Psoas muscle (tissue), 8 donors: ENCODE data around the gene NAIF1. TPM values are rescaled to one million over a fixed set of nuclear protein-coding genes. Genes with fewer than 3 reads are reported as not detected.
"Not testable (repeated sequence)": the region's sequence is repeated elsewhere in the genome, so short reads cannot be mapped to it uniquely, and the experiment has no call there.

Experiments used
- ATAC-seq, 4 donors: fragments of 200-7000 bp; cut with Tn5 transposase; one replicate each; pipeline ENCODE4 v1.9.1; 2020; ENCODE audit warnings: moderate library complexity in 3 of 4, mild to moderate bottlenecking in 2 of 4
- DNase-seq, 2 donors: peaks; one replicate each; pipeline ENCODE4 v3.0.0-alpha.2; 2020
- H3K27ac ChIP-seq: fragments of 200-600 bp; one replicate; pipeline ENCODE4 v1.8.0; 2022
- H3K27me3 ChIP-seq, 3 donors: fragments of 200-600 bp in 1 of 3; one replicate each; pipeline versions ENCODE4 v1.6.1 to v1.8.0; 2013 to 2022; ENCODE audit warnings: low read length in 2 of 3, mild to moderate bottlenecking in 2 of 3, moderate library complexity in 1 of 3; ENCODE audit not compliant: insufficient read depth in 3 of 3
- H3K36me3 ChIP-seq, 2 donors: fragments of 200-600 bp in 1 of 2; one replicate each; pipeline versions ENCODE4 v1.6.1 to v1.8.0; 2013 to 2022; ENCODE audit warnings: low read depth in 1 of 2, mild to moderate bottlenecking in 1 of 2, moderate library complexity in 1 of 2; ENCODE audit not compliant: insufficient read depth in 1 of 2
- H3K4me1 ChIP-seq: fragments of 200-600 bp; one replicate; pipeline ENCODE4 v1.8.0; 2022
- H3K4me3 ChIP-seq: fragments of 200-600 bp; one replicate; pipeline ENCODE4 v1.8.0; 2022; ENCODE audit warnings: mild to moderate bottlenecking
- H3K9me3 ChIP-seq: fragments of 200-600 bp; one replicate; pipeline ENCODE4 v1.8.0; 2022
- WGBS, 3 donors: extraction: QIAGEN DNeasy Blood & Tissue Kit; methylation state at CpG; one replicate each; pipeline versions ENCODE4 v1.1.6 to v1.1.7; 2013; 5-methylcytosine and 5-hydroxymethylcytosine counted together
- intact Hi-C, 2 donors: fragments of 100-400 bp; cut with DNase I; formaldehyde crosslinking; loops; one replicate each; pipeline versions ENCODE4 v1.11.0 to v1.14.2; 2022
- polyA plus RNA-seq, 3 donors: library from polyadenylated mRNA; stranded (reverse); fragments of 200-250 nt; gene quantifications; one replicate each; pipeline ENCODE4 v1.2.3, GENCODE V29; 2013
- total RNA-seq, 4 donors: library from RNA; stranded (reverse); fragmentation: NEBNext Ultra II Directional in 2 of 4; extraction: Animal tissue kit (Norgen Biotek cat#: 25700) in 2 of 4; gene quantifications; one replicate each; pipeline versions ENCODE4 v1.2.1 to v1.2.4, GENCODE V29; 2021 to 2023
- TF ChIP-seq, protein P1 (sequence below): fragments of 200-600 bp; IDR thresholded peaks from one replicate; pipeline ENCODE4 v1.8.0; 2022; ENCODE audit warnings: antibody characterized with exemption
- donor health status: healthy with polysubstance abuse.
- donor health status: DM: no; HTN: no; CAD: no; lungs with moderate emphysema.
- donor health status: Bipolar disorder and iron deficiency.
- donor health status: healthy.
- donor health status: DM: yes; HTN: yes; CAD: no.
- donor health status: DM: no; HTN: no; CAD: no.
- donor health status: DM: no; HTN: no; CAD: no.
- donor health status: DM: yes; HTN: yes; CAD: no.

The NAIF1 gene
- total and polyA plus RNA-seq, 7 donors = 4.2 to 8.7 (median 6.3) TPM

DNA sequence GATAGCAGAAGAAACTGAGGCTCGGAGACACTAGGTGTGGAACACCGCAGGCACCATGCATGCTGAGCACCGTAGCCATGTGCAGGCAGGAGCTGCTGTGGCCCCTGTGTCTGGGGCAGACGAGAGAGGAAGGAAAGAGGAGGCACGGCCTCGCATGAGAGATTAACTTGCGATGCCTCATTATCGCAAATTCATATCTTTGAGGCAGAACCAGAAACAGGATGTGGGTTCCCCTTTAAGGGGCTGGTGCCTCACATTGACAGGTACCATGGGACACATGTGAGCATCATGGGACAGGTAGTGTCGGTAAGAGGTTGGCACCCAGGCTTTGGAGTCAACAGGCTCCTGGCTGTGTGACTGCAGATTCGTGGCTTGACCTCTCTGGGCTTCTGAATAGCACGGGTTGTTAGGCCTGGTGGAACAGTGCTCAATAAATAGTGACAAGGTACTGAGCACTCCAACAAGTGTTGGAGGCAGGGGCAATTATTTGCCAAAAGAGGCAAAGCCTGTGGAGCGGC is 40.8 kb downstream of the NAIF1 start:
- Histone ChIP-seq H3K4me1 (no peaks in the 10 kb centered on the region), H3K27ac (no peak overlapping the region), H3K36me3 (no peaks in the 10 kb centered on the region), H3K4me3 (no peak overlapping the region), H3K9me3 (no peaks in the 10 kb centered on the region), H3K27me3 (no peaks in the 10 kb centered on the region)
- TF ChIP-seq, protein P1, sequence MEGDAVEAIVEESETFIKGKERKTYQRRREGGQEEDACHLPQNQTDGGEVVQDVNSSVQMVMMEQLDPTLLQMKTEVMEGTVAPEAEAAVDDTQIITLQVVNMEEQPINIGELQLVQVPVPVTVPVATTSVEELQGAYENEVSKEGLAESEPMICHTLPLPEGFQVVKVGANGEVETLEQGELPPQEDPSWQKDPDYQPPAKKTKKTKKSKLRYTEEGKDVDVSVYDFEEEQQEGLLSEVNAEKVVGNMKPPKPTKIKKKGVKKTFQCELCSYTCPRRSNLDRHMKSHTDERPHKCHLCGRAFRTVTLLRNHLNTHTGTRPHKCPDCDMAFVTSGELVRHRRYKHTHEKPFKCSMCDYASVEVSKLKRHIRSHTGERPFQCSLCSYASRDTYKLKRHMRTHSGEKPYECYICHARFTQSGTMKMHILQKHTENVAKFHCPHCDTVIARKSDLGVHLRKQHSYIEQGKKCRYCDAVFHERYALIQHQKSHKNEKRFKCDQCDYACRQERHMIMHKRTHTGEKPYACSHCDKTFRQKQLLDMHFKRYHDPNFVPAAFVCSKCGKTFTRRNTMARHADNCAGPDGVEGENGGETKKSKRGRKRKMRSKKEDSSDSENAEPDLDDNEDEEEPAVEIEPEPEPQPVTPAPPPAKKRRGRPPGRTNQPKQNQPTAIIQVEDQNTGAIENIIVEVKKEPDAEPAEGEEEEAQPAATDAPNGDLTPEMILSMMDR = no peak
- DNase-seq (no peak), ATAC-seq (no peak)
- WGBS, 3 donors = 88 to 92% (median 90%) methylated on average over 12 of the region's 12 CpGs
- intact Hi-C loops = loop anchor here in 1 of 2 donors (5.0 kb wide), 1 partner anchor 34 kb away; no protein-coding TSS in a partner anchor

DNA sequence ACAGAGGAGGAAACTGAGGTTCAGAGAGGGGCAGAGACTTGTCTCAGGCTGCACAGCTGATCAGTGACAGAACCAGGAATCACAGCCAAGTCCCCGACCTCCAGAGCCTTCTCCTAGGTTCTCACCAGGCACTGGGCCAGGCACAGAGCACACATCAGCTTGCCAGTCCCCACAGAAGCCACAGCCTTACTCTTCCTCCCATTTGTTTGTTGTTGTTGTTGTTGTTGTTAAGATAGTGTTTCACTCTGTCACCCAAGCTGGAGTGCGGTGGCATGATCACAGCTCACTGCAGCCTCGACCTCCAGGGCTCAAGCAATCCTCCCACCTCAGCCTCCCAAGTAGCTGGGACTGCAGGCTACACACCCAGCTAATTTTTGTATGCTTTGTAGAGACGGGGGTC is 41.4 kb downstream of the NAIF1 start:
- no peaks in the 10 kb centered on the region for H3K4me1 ChIP-seq
- TF ChIP-seq, protein P1 = no peak
- no peaks in the 10 kb centered on the region for H3K36me3 ChIP-seq
- WGBS, 3 donors = 52 to 73% (median 53%) methylated on average over 4 of the region's 4 CpGs
- H3K27me3 ChIP-seq = no peaks in the 10 kb centered on the region
- ATAC-seq = no peak
- intact Hi-C loops = loop anchor here in 1 of 2 donors (5.0 kb wide), 1 partner anchor 33 kb away; no protein-coding TSS in a partner anchor
- H3K9me3 ChIP-seq = no peaks in the 10 kb centered on the region
- H3K27ac ChIP-seq = no peak overlapping the region
- H3K4me3 ChIP-seq = no peak overlapping the region
- DNase-seq = no peak

DNA sequence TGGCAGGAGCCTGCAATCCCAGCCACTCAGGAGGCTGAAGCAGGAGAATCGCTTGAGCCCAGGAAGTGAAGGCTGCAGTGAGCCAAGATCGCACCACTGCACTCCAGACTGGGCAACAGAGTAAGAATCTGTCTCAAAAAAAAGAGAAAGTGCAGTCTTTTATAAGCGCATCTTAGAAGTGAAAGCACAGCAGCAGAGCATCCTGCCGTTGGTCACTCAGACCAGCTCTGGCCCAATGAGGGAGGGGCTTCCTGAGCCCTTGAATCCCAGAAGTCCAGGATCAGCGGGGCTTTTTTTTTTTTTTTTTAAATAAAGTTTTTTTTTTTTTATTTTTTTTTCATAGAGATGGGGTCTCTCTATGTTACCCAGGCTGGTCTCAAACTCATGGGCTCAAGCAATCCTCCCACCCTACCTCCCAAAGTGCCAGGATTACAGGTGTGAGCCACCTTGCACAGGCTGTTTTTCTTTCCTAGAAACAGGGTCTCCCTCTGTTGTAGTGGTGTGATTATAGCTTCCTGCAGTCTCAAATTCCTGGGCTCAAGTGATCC is 42.3 kb downstream of the NAIF1 start:
- no peak for ATAC-seq
- intact Hi-C loops = loop anchor here in 1 of 2 donors (5.0 kb wide), 1 partner anchor 33 kb away; no protein-coding TSS in a partner anchor
- TF ChIP-seq, protein P1 = no peak
- 61 to 77% (median 66%) methylated on average over 5 of the region's 5 CpGs for WGBS, 3 donors
- Histone ChIP-seq H3K4me1 (no peaks in the 10 kb centered on the region), H3K27ac (no peak overlapping the region), H3K36me3 (no peaks in the 10 kb centered on the region), H3K9me3 (no peaks in the 10 kb centered on the region), H3K4me3 (no peak overlapping the region), H3K27me3 (no peaks in the 10 kb centered on the region)
- DNase-seq = no peak

DNA sequence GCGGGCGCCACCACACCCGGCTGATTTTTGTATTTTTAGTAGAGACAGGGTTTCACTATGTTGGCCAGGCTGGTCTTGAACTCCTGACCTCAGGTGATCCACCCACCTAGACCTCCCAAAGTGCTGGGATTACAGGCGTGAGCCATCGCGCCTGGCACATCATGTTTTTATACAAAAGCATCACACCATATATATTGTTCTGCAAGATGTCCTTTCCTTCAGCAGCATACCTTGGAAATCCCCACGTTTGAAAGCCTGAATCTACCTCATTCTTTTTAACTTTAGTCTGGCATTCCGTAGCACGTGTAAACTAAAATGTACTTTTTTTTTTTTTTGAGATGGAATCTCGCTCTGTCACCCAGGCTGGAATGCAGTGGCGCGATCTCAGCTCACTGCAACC is 43.4 kb downstream of the NAIF1 start:
- H3K27me3 ChIP-seq, intact Hi-C loops, H3K36me3 ChIP-seq, DNase-seq, H3K4me1 ChIP-seq, H3K4me3 ChIP-seq, H3K9me3 ChIP-seq, ATAC-seq, H3K27ac ChIP-seq: not testable (repeated sequence)
- WGBS, 3 donors = 83 to 85% (median 84%) methylated on average over 12 of the region's 12 CpGs

DNA sequence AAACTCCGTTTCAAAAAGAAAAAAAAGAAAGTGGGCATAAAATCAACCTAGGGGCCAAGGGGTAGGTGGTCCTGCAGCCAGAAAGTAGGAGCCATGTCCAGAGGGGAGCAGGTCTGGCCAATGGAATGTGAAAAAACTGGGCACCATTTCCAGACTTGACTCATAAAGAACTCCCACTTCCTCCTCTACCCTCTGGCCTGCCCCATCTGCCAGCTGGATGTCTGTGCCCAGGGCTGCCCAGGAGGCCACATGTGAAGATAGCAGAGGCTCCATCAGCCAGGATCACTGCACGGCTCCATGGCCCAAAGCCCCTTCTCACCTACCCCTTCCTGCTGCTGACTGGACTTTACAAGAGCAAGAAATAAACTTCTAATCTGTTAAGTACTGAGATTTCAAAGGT is 44.2 kb downstream of the NAIF1 start:
- WGBS, 3 donors = 51 to 63% (median 59%) methylated on average over 2 of the region's 2 CpGs
- peak in 2 of 4 donors; percentile 19 to 33 for ATAC-seq

More for the DNA sequence above, 44.2 kb downstream of the NAIF1 start:
- DNase-seq = no peak
- Histone ChIP-seq H3K36me3 (no peaks in the 10 kb centered on the region), H3K4me3 (no peak overlapping the region), H3K4me1 (no peaks in the 10 kb centered on the region), H3K9me3 (no peaks in the 10 kb centered on the region), H3K27ac (no peak overlapping the region), H3K27me3 (no peaks in the 10 kb centered on the region)
- TF ChIP-seq, protein P1 = no peak
- intact Hi-C loops = no loop called here
